ENCODE data around the gene SEC24D. TPM values are rescaled to one million over a fixed set of nuclear protein-coding genes. Genes with fewer than 3 reads are reported as not detected.

SEC24D gene
- total RNA-seq, 1 experiment from 2014 or later: 14.4 TPM

GRCh38 chr4:118736900-118737299 is 99.0 kb downstream of the SEC24D start:
- intact Hi-C loops (cut with micrococcal nuclease): no loop called here
- ChIA-PET CTCF (no interaction called here), POLR2A (ENCODE audit: unreplicated experiment) (no interaction called here)
- Histone ChIP-seq H3K4me3 (ENCODE audit: low read length) (no peak overlapping the region), H3K4me2 (ENCODE audit: low read length) (no peak overlapping the region), H3K4me1 (ENCODE audit: insufficient read depth, low read length) (no peaks in the 10 kb centered on the region), H3K79me2 (ENCODE audit: low read length) (no peaks in the 10 kb centered on the region), H3K36me3 (ENCODE audit: low read depth, low read length) (peaks cover 36% of the 10 kb centered on the region), H4K20me1 (ENCODE audit: low read length) (no peaks in the 10 kb centered on the region), H3K9me3 (ENCODE audit: low read length) (no peaks in the 10 kb centered on the region), H3K9me2 (replicated peaks; ENCODE audit: low read length) (no peaks in the 10 kb centered on the region), H3F3A (ENCODE audit: low read length, unreplicated experiment) (no peaks in the 10 kb centered on the region), H3K27me3 (ENCODE audit: low read length) (no peaks in the 10 kb centered on the region), H3K9ac (ENCODE audit: low read length) (no peak overlapping the region), H3K27ac (ENCODE audit: low read length) (no peak overlapping the region), H2AFZ (ENCODE audit: low read length) (no peak overlapping the region)
- ATAC-seq (no peak), DNase-seq (no peak)
- no peak for TF ChIP-seq EZH2 (IDR thresholded peaks at IDR 0.05; ENCODE audit: low read length, unreplicated experiment)
- TF ChIP-seq, protein P1, sequence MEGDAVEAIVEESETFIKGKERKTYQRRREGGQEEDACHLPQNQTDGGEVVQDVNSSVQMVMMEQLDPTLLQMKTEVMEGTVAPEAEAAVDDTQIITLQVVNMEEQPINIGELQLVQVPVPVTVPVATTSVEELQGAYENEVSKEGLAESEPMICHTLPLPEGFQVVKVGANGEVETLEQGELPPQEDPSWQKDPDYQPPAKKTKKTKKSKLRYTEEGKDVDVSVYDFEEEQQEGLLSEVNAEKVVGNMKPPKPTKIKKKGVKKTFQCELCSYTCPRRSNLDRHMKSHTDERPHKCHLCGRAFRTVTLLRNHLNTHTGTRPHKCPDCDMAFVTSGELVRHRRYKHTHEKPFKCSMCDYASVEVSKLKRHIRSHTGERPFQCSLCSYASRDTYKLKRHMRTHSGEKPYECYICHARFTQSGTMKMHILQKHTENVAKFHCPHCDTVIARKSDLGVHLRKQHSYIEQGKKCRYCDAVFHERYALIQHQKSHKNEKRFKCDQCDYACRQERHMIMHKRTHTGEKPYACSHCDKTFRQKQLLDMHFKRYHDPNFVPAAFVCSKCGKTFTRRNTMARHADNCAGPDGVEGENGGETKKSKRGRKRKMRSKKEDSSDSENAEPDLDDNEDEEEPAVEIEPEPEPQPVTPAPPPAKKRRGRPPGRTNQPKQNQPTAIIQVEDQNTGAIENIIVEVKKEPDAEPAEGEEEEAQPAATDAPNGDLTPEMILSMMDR (conservative IDR thresholded peaks at IDR 0.05; ENCODE audit: low read depth, low read length): no peak
- no peak for TF ChIP-seq EZH2phosphoT487 (IDR thresholded peaks at IDR 0.05; ENCODE audit: borderline replicate concordance, low read length)
- BruUV-seq (replicated peaks): no TSS peak

GRCh38 chr4:118734491-118735205 is 101.3 kb downstream of the SEC24D start:
- Histone ChIP-seq H4K20me1 (ENCODE audit: low read length) (no peaks in the 10 kb centered on the region), H3K79me2 (ENCODE audit: low read length) (no peaks in the 10 kb centered on the region), H3K4me1 (ENCODE audit: insufficient read depth, low read length) (no peaks in the 10 kb centered on the region), H3K9me2 (replicated peaks; ENCODE audit: low read length) (no peaks in the 10 kb centered on the region), H3K36me3 (ENCODE audit: low read depth, low read length) (peaks cover 25% of the 10 kb centered on the region), H3F3A (ENCODE audit: low read length, unreplicated experiment) (no peaks in the 10 kb centered on the region), H3K9ac (ENCODE audit: low read length) (no peak overlapping the region), H3K4me3 (ENCODE audit: low read length) (no peak overlapping the region), H3K27ac (ENCODE audit: low read length) (no peak overlapping the region), H3K27me3 (ENCODE audit: low read length) (no peaks in the 10 kb centered on the region), H3K9me3 (ENCODE audit: low read length) (no peaks in the 10 kb centered on the region), H2AFZ (ENCODE audit: low read length) (no peak overlapping the region), H3K4me2 (ENCODE audit: low read length) (no peak overlapping the region)
- ChIA-PET POLR2A (ENCODE audit: unreplicated experiment) (no interaction called here), CTCF (no interaction called here)
- no TSS peak for BruUV-seq (replicated peaks)
- intact Hi-C loops (cut with micrococcal nuclease): no loop called here
- no peak for DNase-seq
- ATAC-seq: no peak
- TF ChIP-seq, protein P1 (conservative IDR thresholded peaks at IDR 0.05; ENCODE audit: low read depth, low read length): no peak
- TF ChIP-seq EZH2phosphoT487 (IDR thresholded peaks at IDR 0.05; ENCODE audit: borderline replicate concordance, low read length) (no peak), EZH2 (IDR thresholded peaks at IDR 0.05; ENCODE audit: low read length, unreplicated experiment) (no peak)

- Histone ChIP-seq H3K36me3 (ENCODE audit: low read depth, low read length) (peaks cover 22% of the 10 kb centered on the region), H3K4me1 (ENCODE audit: insufficient read depth, low read length) (no peaks in the 10 kb centered on the region), H3K4me3 (ENCODE audit: low read length) (no peak overlapping the region), H3K4me2 (ENCODE audit: low read length) (no peak overlapping the region), H2AFZ (ENCODE audit: low read length) (no peak overlapping the region), H4K20me1 (ENCODE audit: low read length) (no peaks in the 10 kb centered on the region), H3F3A (ENCODE audit: low read length, unreplicated experiment) (no peaks in the 10 kb centered on the region), H3K27me3 (ENCODE audit: low read length) (no peaks in the 10 kb centered on the region), H3K9me3 (ENCODE audit: low read length) (no peaks in the 10 kb centered on the region), H3K9me2 (replicated peaks; ENCODE audit: low read length) (no peaks in the 10 kb centered on the region), H3K9ac (ENCODE audit: low read length) (no peak overlapping the region), H3K27ac (ENCODE audit: low read length) (no peak overlapping the region), H3K79me2 (ENCODE audit: low read length) (no peaks in the 10 kb centered on the region)
- DNase-seq (no peak), ATAC-seq (no peak)
- no TSS peak for BruUV-seq (replicated peaks)
- TF ChIP-seq, protein P1 (conservative IDR thresholded peaks at IDR 0.05; ENCODE audit: low read depth, low read length): no peak
- TF ChIP-seq EZH2phosphoT487 (IDR thresholded peaks at IDR 0.05; ENCODE audit: borderline replicate concordance, low read length) (no peak), EZH2 (IDR thresholded peaks at IDR 0.05; ENCODE audit: low read length, unreplicated experiment) (no peak)
- ChIA-PET POLR2A (ENCODE audit: unreplicated experiment) (no interaction called here), CTCF (no interaction called here)
- intact Hi-C loops (cut with micrococcal nuclease): no loop called here
Observed at GRCh38 chr4:118732591-118733330, 103.2 kb downstream of the SEC24D start.

All from PC-3 (cell line).